IMR-90 (cell line): Measurements from ENCODE around the gene TPRX2.

Experiments
- CTCF ChIP-seq: conservative IDR thresholded peaks from 2 replicates; pipeline ENCODE4 v1.5.1; 2012; ENCODE audit warnings: mild to moderate bottlenecking, low read depth, low read length, improper control_type of control experiment
- FOS ChIP-seq: fragments of 150-350 bp; IDR thresholded peaks from 2 replicates; pipeline ENCODE4 v1.6.1; 2016; ENCODE audit warnings: low read depth, low read length
- SMC3 ChIP-seq: fragments of 150-350 bp; IDR thresholded peaks from 2 replicates; pipeline ENCODE4 v1.6.1; 2016; ENCODE audit warnings: low read depth, mild to moderate bottlenecking, antibody characterized with exemption, low read length, moderate library complexity

GRCh38 chr19:47839913-47840312, 19.1 kb upstream of the TPRX2 start:
- TF ChIP-seq CTCF: no peak
- TF ChIP-seq FOS: no peak
- TF ChIP-seq SMC3: no peak
